HG02588 (cell line): Measurements from ENCODE around the gene FRAT1.

Experiments
- ATAC-seq: cut with Tn5 transposase; IDR thresholded peaks from one replicate; pipeline ENCODE4 v1.9.1; 2021; ENCODE audit warnings: mild to moderate bottlenecking, moderate library complexity; ENCODE audit not compliant: unreplicated experiment

Gene FRAT1

GRCh38 chr10:97307866-97308780, 10.9 kb upstream of the FRAT1 start:
- ATAC-seq: no peak

GRCh38 chr10:97311111-97311626, 7.9 kb upstream of the FRAT1 start:
- no peak for ATAC-seq

- ATAC-seq: no peak
Observed at GRCh38 chr10:97312897-97313296, 6.2 kb upstream of the FRAT1 start.

- ATAC-seq: no peak
Observed at GRCh38 chr10:97314671-97315070, 4.4 kb upstream of the FRAT1 start.

- peak; percentile 28 for ATAC-seq
Observed at GRCh38 chr10:97319671-97320479, 804 bp downstream of the FRAT1 start.

GRCh38 chr10:97320480-97321031, 1.5 kb downstream of the FRAT1 start:
- no peak for ATAC-seq

- no peak for ATAC-seq
Observed at GRCh38 chr10:97321032-97321803, 2.1 kb downstream of the FRAT1 start.

- ATAC-seq: no peak
Observed at GRCh38 chr10:97321804-97322190, 2.7 kb downstream of the FRAT1 start.

- ATAC-seq: no peak
Observed at GRCh38 chr10:97323501-97323900, 4.4 kb downstream of the FRAT1 start.

GRCh38 chr10:97325754-97326153, 6.7 kb downstream of the FRAT1 start:
- no peak for ATAC-seq

- ATAC-seq: no peak
Observed at GRCh38 chr10:97327348-97328294, 8.6 kb downstream of the FRAT1 start.

- ATAC-seq: no peak
Observed at GRCh38 chr10:97328646-97329453, 9.8 kb downstream of the FRAT1 start.

GRCh38 chr10:97329766-97330165, 10.7 kb downstream of the FRAT1 start:
- no peak for ATAC-seq

- no peak for ATAC-seq
Observed at GRCh38 chr10:97331153-97331703, 12.2 kb downstream of the FRAT1 start.

- no peak for ATAC-seq
Observed at GRCh38 chr10:97332591-97333350, 13.7 kb downstream of the FRAT1 start.

GRCh38 chr10:97333351-97333600, 14.2 kb downstream of the FRAT1 start:
- no peak for ATAC-seq

GRCh38 chr10:97333601-97334369, 14.7 kb downstream of the FRAT1 start:
- peak; percentile 30 for ATAC-seq
